ENCODE data around the gene KRT79.

The KRT79 gene

GRCh38 chr12:52813885-52814709, 20.0 kb downstream of the KRT79 start, which contains the start of gene KRT4:
Gene KRT4, minus strand, starts transcription at chr12:52814116. Its CDS starts 58 bp downstream, at chr12:52814058.
- Histone ChIP-seq H3K9me3 (ENCODE audit: severe bottlenecking) (no peaks in the 10 kb centered on the region), H3K27ac (no peak within 1 kb of the TSS), H3K27me3 (ENCODE audit: insufficient read depth, low read depth, severe bottlenecking) (peaks cover 88% of the 10 kb centered on the region), H3K4me3 (ENCODE audit: low read depth, low read length) (no peak within 1 kb of the TSS), H3K36me3 (no peaks in the 10 kb centered on the region)
- DNase-seq = no peak
- TF ChIP-seq, protein P1, sequence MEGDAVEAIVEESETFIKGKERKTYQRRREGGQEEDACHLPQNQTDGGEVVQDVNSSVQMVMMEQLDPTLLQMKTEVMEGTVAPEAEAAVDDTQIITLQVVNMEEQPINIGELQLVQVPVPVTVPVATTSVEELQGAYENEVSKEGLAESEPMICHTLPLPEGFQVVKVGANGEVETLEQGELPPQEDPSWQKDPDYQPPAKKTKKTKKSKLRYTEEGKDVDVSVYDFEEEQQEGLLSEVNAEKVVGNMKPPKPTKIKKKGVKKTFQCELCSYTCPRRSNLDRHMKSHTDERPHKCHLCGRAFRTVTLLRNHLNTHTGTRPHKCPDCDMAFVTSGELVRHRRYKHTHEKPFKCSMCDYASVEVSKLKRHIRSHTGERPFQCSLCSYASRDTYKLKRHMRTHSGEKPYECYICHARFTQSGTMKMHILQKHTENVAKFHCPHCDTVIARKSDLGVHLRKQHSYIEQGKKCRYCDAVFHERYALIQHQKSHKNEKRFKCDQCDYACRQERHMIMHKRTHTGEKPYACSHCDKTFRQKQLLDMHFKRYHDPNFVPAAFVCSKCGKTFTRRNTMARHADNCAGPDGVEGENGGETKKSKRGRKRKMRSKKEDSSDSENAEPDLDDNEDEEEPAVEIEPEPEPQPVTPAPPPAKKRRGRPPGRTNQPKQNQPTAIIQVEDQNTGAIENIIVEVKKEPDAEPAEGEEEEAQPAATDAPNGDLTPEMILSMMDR (IDR thresholded peaks at IDR 0.05; ENCODE audit: low read depth, low read length) = no peak

DNA sequence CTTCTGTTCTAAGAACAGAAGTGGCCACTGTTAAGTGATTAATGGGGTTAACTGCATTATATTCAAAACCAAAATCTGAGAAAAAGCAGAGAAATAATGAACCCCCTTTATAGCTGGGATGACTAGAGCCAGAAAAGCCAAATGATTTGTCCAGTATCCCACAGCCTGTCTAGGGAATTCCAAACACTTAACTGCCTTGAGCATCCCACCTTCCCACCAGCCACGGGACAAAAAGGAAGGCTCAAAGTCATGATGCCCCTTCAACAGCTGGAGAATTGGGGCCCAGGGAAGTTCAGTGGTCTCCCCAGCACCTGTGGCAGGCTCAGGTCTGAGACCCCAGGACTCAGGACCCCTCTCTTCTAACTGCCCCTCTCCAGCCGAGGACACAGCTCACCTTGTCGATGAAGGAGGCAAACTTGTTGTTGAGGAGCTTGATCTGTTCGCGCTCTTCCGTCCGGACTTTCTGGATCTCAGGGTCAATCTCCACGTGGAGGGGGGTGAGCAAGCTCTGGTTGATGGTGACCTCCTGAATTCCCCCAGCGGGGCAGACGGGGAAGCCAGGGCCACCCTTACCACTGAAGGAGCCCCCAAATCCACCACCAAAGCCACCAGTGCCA, 20.8 kb downstream of the KRT79 start:
- no peaks in the 10 kb centered on the region for H3K9me3 ChIP-seq (ENCODE audit: severe bottlenecking)
- H3K4me3 ChIP-seq (ENCODE audit: low read depth, low read length) = no peak overlapping the region
- no peak overlapping the region for H3K27ac ChIP-seq
- DNase-seq = no peak
- TF ChIP-seq, protein P1 (IDR thresholded peaks at IDR 0.05; ENCODE audit: low read depth, low read length) = no peak
- H3K36me3 ChIP-seq = no peaks in the 10 kb centered on the region
- peaks cover 88% of the 10 kb centered on the region for H3K27me3 ChIP-seq (ENCODE audit: insufficient read depth, low read depth, severe bottlenecking)

DNA sequence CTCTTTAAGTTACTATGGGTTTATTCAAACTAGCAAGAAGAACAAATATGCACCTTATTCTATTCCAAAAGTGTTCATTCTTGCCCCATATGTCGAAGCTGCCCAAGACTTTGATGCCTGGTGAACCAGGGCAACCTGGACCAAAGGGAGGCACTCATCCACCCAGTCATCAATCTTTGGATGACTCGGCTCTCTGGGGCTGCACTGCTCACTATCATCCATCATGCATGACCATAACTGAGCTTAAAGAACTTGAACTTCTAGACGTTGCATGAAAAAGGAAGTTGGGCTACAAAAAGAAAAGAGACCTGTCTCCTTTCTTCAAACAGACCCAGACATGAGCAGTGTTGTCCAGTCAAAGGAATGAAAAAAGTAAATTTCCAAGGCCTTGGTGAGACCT, 21.4 kb downstream of the KRT79 start:
- peaks cover 88% of the 10 kb centered on the region for H3K27me3 ChIP-seq (ENCODE audit: insufficient read depth, low read depth, severe bottlenecking)
- no peaks in the 10 kb centered on the region for H3K9me3 ChIP-seq (ENCODE audit: severe bottlenecking)
- DNase-seq = no peak
- H3K27ac ChIP-seq = no peak overlapping the region
- TF ChIP-seq, protein P1 (IDR thresholded peaks at IDR 0.05; ENCODE audit: low read depth, low read length) = no peak
- H3K4me3 ChIP-seq (ENCODE audit: low read depth, low read length) = no peak overlapping the region
- no peaks in the 10 kb centered on the region for H3K36me3 ChIP-seq

DNA sequence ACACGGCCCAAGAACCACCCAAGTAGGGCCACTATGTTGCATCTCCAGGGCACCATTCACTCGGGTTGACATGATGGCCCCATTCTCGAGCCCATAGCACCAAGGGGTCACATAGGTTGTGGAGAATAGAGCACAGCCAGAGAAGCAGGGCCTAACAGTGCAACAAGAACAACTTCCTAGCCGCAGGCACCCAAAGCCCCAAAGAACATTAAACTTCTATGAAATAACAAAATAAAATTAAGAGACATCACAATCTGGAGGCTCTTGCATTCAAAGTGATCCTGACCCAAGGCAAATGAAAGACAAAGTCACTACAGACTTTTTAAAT, 22.1 kb downstream of the KRT79 start:
- Histone ChIP-seq H3K9me3 (ENCODE audit: severe bottlenecking) (no peaks in the 10 kb centered on the region), H3K27me3 (ENCODE audit: insufficient read depth, low read depth, severe bottlenecking) (peaks cover 88% of the 10 kb centered on the region), H3K27ac (no peak overlapping the region), H3K36me3 (no peaks in the 10 kb centered on the region), H3K4me3 (ENCODE audit: low read depth, low read length) (no peak overlapping the region)
- TF ChIP-seq, protein P1 (IDR thresholded peaks at IDR 0.05; ENCODE audit: low read depth, low read length) = no peak
- no peak for DNase-seq

- Histone ChIP-seq H3K4me3 (ENCODE audit: low read depth, low read length) (no peak overlapping the region), H3K9me3 (ENCODE audit: severe bottlenecking) (no peaks in the 10 kb centered on the region), H3K27me3 (ENCODE audit: insufficient read depth, low read depth, severe bottlenecking) (peaks cover 87% of the 10 kb centered on the region), H3K27ac (no peak overlapping the region), H3K36me3 (no peaks in the 10 kb centered on the region)
- no peak for DNase-seq
- TF ChIP-seq, protein P1 (IDR thresholded peaks at IDR 0.05; ENCODE audit: low read depth, low read length) = no peak
Measured at GRCh38 chr12:52811191-52812072, 22.7 kb downstream of the KRT79 start.

Measured in WERI-Rb-1 (cell line).